ENCODE data around the gene ZNF865.

- no peak for TF ChIP-seq CTCF (IDR thresholded peaks at IDR 0.05)
- no peak for TF ChIP-seq POLR2A (IDR thresholded peaks at IDR 0.05)
Observed at GRCh38 chr19:55600662-55601028, 4.8 kb upstream of the ZNF865 start.

Measured in adrenal gland (tissue), 5 donors.